ENCODE measurements around the gene EYA2. TPM values are rescaled to one million over a fixed set of nuclear protein-coding genes. Genes with fewer than 3 reads are reported as not detected.

EYA2 gene
- total RNA-seq, 4 donors from 2014 or later = 0.60 to 4.0 (median 0.99) TPM

GRCh38 chr20:47159166-47159565, 264.5 kb downstream of the EYA2 start:
- TF ChIP-seq POLR2A (IDR thresholded peaks at IDR 0.05) (no peak), CTCF (IDR thresholded peaks at IDR 0.05 in 4 of 5, conservative IDR thresholded peaks at IDR 0.05 in 1 of 5) (no peak)
- no peaks in the 10 kb centered on the region for H3K36me3 ChIP-seq
- in situ Hi-C loops (cut with MboI; ENCODE audit: low sequenced_read_pairs in 4 of 4) (loop anchor here in 2 of 4 donors (25.0 kb wide), 1 partner anchor 397 kb away; no protein-coding TSS in a partner anchor), intact Hi-C loops (cut with DNase I; ENCODE audit: low total_unique reads) (no loop called here)
- no peak overlapping the region for H3K27ac ChIP-seq
- no peaks in the 10 kb centered on the region for H3K4me1 ChIP-seq
- DNase-seq (no peak), ATAC-seq (no peak)
- no peak overlapping the region for H3K4me3 ChIP-seq
- peaks cover 0 to 3% (median 3%) of the 10 kb centered on the region in 3 donors for H3K27me3 ChIP-seq
- H3K9me3 ChIP-seq = no peaks in the 10 kb centered on the region

GRCh38 chr20:47160240-47160639, 265.6 kb downstream of the EYA2 start:
- no peak overlapping the region for H3K27ac ChIP-seq
- ATAC-seq (no peak), DNase-seq (no peak)
- TF ChIP-seq POLR2A (IDR thresholded peaks at IDR 0.05) (no peak), CTCF (IDR thresholded peaks at IDR 0.05 in 4 of 5, conservative IDR thresholded peaks at IDR 0.05 in 1 of 5) (no peak)
- no peaks in the 10 kb centered on the region for H3K36me3 ChIP-seq
- intact Hi-C loops (cut with DNase I; ENCODE audit: low total_unique reads) (no loop called here), in situ Hi-C loops (cut with MboI; ENCODE audit: low sequenced_read_pairs in 4 of 4) (loop anchor here in 2 of 4 donors (25.0 kb wide), 1 partner anchor 398 kb away; no protein-coding TSS in a partner anchor)
- H3K27me3 ChIP-seq = peaks cover 0 to 3% (median 3%) of the 10 kb centered on the region in 3 donors
- no peaks in the 10 kb centered on the region for H3K4me1 ChIP-seq
- no peak overlapping the region for H3K4me3 ChIP-seq
- no peaks in the 10 kb centered on the region for H3K9me3 ChIP-seq

- in situ Hi-C loops (cut with MboI; ENCODE audit: low sequenced_read_pairs in 4 of 4) (loop anchor here in 2 of 4 donors (25.0 kb wide), 1 partner anchor 399 kb away; no protein-coding TSS in a partner anchor), intact Hi-C loops (cut with DNase I; ENCODE audit: low total_unique reads) (no loop called here)
- Histone ChIP-seq H3K4me1 (no peaks in the 10 kb centered on the region), H3K36me3 (no peaks in the 10 kb centered on the region), H3K4me3 (no peak overlapping the region), H3K9me3 (no peaks in the 10 kb centered on the region), H3K27ac (no peak overlapping the region), H3K27me3 (peaks cover 0 to 3% (median 0%) of the 10 kb centered on the region in 3 donors)
- DNase-seq (no peak), ATAC-seq (no peak)
- no peak for TF ChIP-seq POLR2A (IDR thresholded peaks at IDR 0.05)
- TF ChIP-seq CTCF (IDR thresholded peaks at IDR 0.05 in 4 of 5, conservative IDR thresholded peaks at IDR 0.05 in 1 of 5) = no peak
These were observed 266.3 kb downstream of the EYA2 start for GRCh38 chr20:47160992-47161391.

- peaks cover 0 to 3% (median 0%) of the 10 kb centered on the region in 3 donors for H3K27me3 ChIP-seq
- H3K4me3 ChIP-seq = no peak overlapping the region
- ATAC-seq (no peak), DNase-seq (no peak)
- H3K36me3 ChIP-seq = no peaks in the 10 kb centered on the region
- H3K27ac ChIP-seq = no peak overlapping the region
- no peak for TF ChIP-seq CTCF (IDR thresholded peaks at IDR 0.05 in 4 of 5, conservative IDR thresholded peaks at IDR 0.05 in 1 of 5)
- TF ChIP-seq POLR2A (IDR thresholded peaks at IDR 0.05) = no peak
- in situ Hi-C loops (cut with MboI; ENCODE audit: low sequenced_read_pairs in 4 of 4) (loop anchor here in 2 of 4 donors (25.0 kb wide), 1 partner anchor 399 kb away; no protein-coding TSS in a partner anchor), intact Hi-C loops (cut with DNase I; ENCODE audit: low total_unique reads) (no loop called here)
- H3K4me1 ChIP-seq = no peaks in the 10 kb centered on the region
- H3K9me3 ChIP-seq = no peaks in the 10 kb centered on the region
These were observed 266.8 kb downstream of the EYA2 start for GRCh38 chr20:47161411-47161810.

- intact Hi-C loops (cut with DNase I; ENCODE audit: low total_unique reads) (no loop called here), in situ Hi-C loops (cut with MboI; ENCODE audit: low sequenced_read_pairs in 4 of 4) (loop anchor here in 2 of 4 donors (25.0 kb wide), 1 partner anchor 402 kb away; no protein-coding TSS in a partner anchor)
- Histone ChIP-seq H3K27ac (no peak overlapping the region), H3K4me3 (no peak overlapping the region), H3K4me1 (no peaks in the 10 kb centered on the region), H3K9me3 (no peaks in the 10 kb centered on the region), H3K27me3 (peaks cover 0 to 3% (median 3%) of the 10 kb centered on the region in 3 donors), H3K36me3 (no peaks in the 10 kb centered on the region)
- no peak for ATAC-seq
- DNase-seq = no peak
- TF ChIP-seq POLR2A (IDR thresholded peaks at IDR 0.05) (no peak), CTCF (IDR thresholded peaks at IDR 0.05 in 4 of 5, conservative IDR thresholded peaks at IDR 0.05 in 1 of 5) (no peak)
These were observed 269.5 kb downstream of the EYA2 start for GRCh38 chr20:47164140-47164539.
